Astrocyte of the hippocampus (primary cell): Measurements from ENCODE around the gene PAX6.

ENCODE experiments used
- DNase-seq: peaks from one replicate; pipeline ENCODE4 v3.0.0; 2011; ENCODE audit warnings: low read depth, low spot score

The PAX6 gene

GRCh38 chr11:31809541-31809856 is 1.6 kb downstream of the PAX6 start:
- DNase-seq = no peak

- peak; percentile 40 for DNase-seq
Observed at GRCh38 chr11:31808721-31809540, 2.2 kb downstream of the PAX6 start.

GRCh38 chr11:31807799-31808667 is 3.1 kb downstream of the PAX6 start:
- no peak for DNase-seq

GRCh38 chr11:31806928-31807798 is 4.0 kb downstream of the PAX6 start:
- DNase-seq = peak; percentile 53

GRCh38 chr11:31806186-31806927 is 4.8 kb downstream of the PAX6 start:
- no peak for DNase-seq

- peak; percentile 90 for DNase-seq
Observed at GRCh38 chr11:31805629-31806185, 5.4 kb downstream of the PAX6 start.

- peak; percentile 69 for DNase-seq
Observed at GRCh38 chr11:31805037-31805628, 6.0 kb downstream of the PAX6 start.

GRCh38 chr11:31804312-31805036 is 6.6 kb downstream of the PAX6 start:
- DNase-seq = peak; percentile 62

GRCh38 chr11:31803813-31804311 is 7.3 kb downstream of the PAX6 start:
- peak; percentile 56 for DNase-seq

GRCh38 chr11:31802990-31803812 is 7.9 kb downstream of the PAX6 start:
- peak; percentile 71 for DNase-seq

- DNase-seq = peak; percentile 57
Observed at GRCh38 chr11:31802609-31802989, 8.5 kb downstream of the PAX6 start.

- DNase-seq = no peak
Observed at GRCh38 chr11:31802000-31802551, 9.0 kb downstream of the PAX6 start.

- DNase-seq = peak; percentile 57
Observed at GRCh38 chr11:31801298-31801702, 9.8 kb downstream of the PAX6 start.

GRCh38 chr11:31800398-31801265 is 10.5 kb downstream of the PAX6 start:
- DNase-seq = peak; percentile 56

GRCh38 chr11:31799435-31800397 is 11.4 kb downstream of the PAX6 start:
- peak; percentile 55 for DNase-seq
